ENCODE measurements around the gene TLR1. TPM values are rescaled to one million over a fixed set of nuclear protein-coding genes. Genes with fewer than 3 reads are reported as not detected.

Gene TLR1
- total RNA-seq, 1 donor from 2014 or later, result 43.0 TPM

- Mint-ChIP-seq H3K4me1 (peaks cover 34% of the 10 kb centered on the region), H3K27ac (peak overlapping the region; percentile 53), H3K27me3 (no peaks in the 10 kb centered on the region), H3K9me3 (peaks cover 11% of the 10 kb centered on the region), H3K36me3 (ENCODE audit: low read depth) (peaks cover 60% of the 10 kb centered on the region), H3K4me3 (no peak overlapping the region)
- intact Hi-C loops (cut with micrococcal nuclease), result no loop called here
- ATAC-seq (ENCODE audit: low read depth) (no peak), DNase-seq (no peak)
- no peak for TF ChIP-seq CTCF (IDR thresholded peaks at IDR 0.05)
- CTCF ChIA-PET, result interaction anchor here (2.1 kb wide), 1 partner anchor 37 kb away, joined by 4 read pairs; no protein-coding TSS in a partner anchor
- POLR2A ChIA-PET, result no interaction called here
Measured at GRCh38 chr4:38823766-38824165, 19.2 kb upstream of the TLR1 start.

- peaks cover 11% of the 10 kb centered on the region for H3K9me3 Mint-ChIP-seq
- TF ChIP-seq CTCF (IDR thresholded peaks at IDR 0.05), result no peak
- POLR2A ChIA-PET, result interaction anchor here (0.8 to 1.4 kb wide), 2 partner anchors 9 kb away, joined by 3 read pairs; no protein-coding TSS in a partner anchor
Measured at GRCh38 chr4:38822748-38823303, 18.2 kb upstream of the TLR1 start.

GRCh38 chr4:38821739-38822138, 17.1 kb upstream of the TLR1 start:
- Mint-ChIP-seq H3K27me3 (no peaks in the 10 kb centered on the region), H3K4me3 (no peak overlapping the region), H3K36me3 (ENCODE audit: low read depth) (peaks cover 41% of the 10 kb centered on the region), H3K27ac (peak overlapping the region; percentile 64), H3K9me3 (peaks cover 11% of the 10 kb centered on the region), H3K4me1 (peaks cover 48% of the 10 kb centered on the region)
- DNase-seq (no peak), ATAC-seq (ENCODE audit: low read depth) (no peak)
- TF ChIP-seq CTCF (IDR thresholded peaks at IDR 0.05), result no peak
- intact Hi-C loops (cut with micrococcal nuclease), result loop anchor here (2.0 kb wide), 1 partner anchor 17 kb away; no protein-coding TSS in a partner anchor
- CTCF ChIA-PET, result no interaction called here
- POLR2A ChIA-PET, result interaction anchor here (0.8 to 1.4 kb wide), 3 partner anchors 8 to 61 kb away, joined by 3 to 4 read pairs (median 3); no protein-coding TSS in a partner anchor

More at GRCh38 chr4:38822748-38823303, 18.2 kb upstream of the TLR1 start:
- intact Hi-C loops (cut with micrococcal nuclease), result no loop called here
- DNase-seq, result no peak
- H3K4me3 Mint-ChIP-seq, result no peak overlapping the region
- peaks cover 41% of the 10 kb centered on the region for H3K4me1 Mint-ChIP-seq
- H3K27me3 Mint-ChIP-seq, result no peaks in the 10 kb centered on the region
- ATAC-seq (ENCODE audit: low read depth), result no peak
- peak overlapping the region; percentile 10 for H3K27ac Mint-ChIP-seq
- CTCF ChIA-PET, result interaction anchor here (0.7 kb wide), 1 partner anchor 688 kb away, joined by 3 read pairs; no protein-coding TSS in a partner anchor
- H3K36me3 Mint-ChIP-seq (ENCODE audit: low read depth), result peaks cover 52% of the 10 kb centered on the region

GRCh38 chr4:38820329-38821061, 15.9 kb upstream of the TLR1 start:
- ChIA-PET CTCF (interaction anchor here (1.2 to 2.5 kb wide), 2 partner anchors 16 to 60 kb away, joined by 3 to 12 read pairs; partner anchors contain the start of gene TLR1), POLR2A (interaction anchor here (1.0 to 3.1 kb wide), 4 partner anchors 16 to 61 kb away, joined by 6 to 46 read pairs (median 13); partner anchors contain the start of genes TLR1, TLR10 and TLR6)
- no peak for DNase-seq
- ATAC-seq (ENCODE audit: low read depth), result no peak
- Mint-ChIP-seq H3K36me3 (ENCODE audit: low read depth) (peaks cover 32% of the 10 kb centered on the region), H3K27ac (peak overlapping the region; percentile 96), H3K4me3 (peak overlapping the region; percentile 78), H3K27me3 (no peaks in the 10 kb centered on the region), H3K4me1 (peaks cover 57% of the 10 kb centered on the region), H3K9me3 (peaks cover 11% of the 10 kb centered on the region)
- TF ChIP-seq CTCF (IDR thresholded peaks at IDR 0.05), result no peak
- intact Hi-C loops (cut with micrococcal nuclease), result loop anchor here (2.0 kb wide), 1 partner anchor 18 kb away; no protein-coding TSS in a partner anchor

All from activated B cell treated with CpG ODN at 0.5 μM for 24 hours (primary cell).